Stimulated activated naive CD8-positive, alpha-beta T cell treated with anti-CD3 and anti-CD28 coated beads, Interleukin-15, amount 100 ng/mL, for 72 hours (primary cell): ENCODE results near the gene SCFD2.
"Not testable (repeated sequence)": the region's sequence is repeated elsewhere in the genome, so short reads cannot be mapped to it uniquely, and the experiment has no call there.

Experiments
- ATAC-seq: fragments of 150-1000 bp; cut with Tn5 transposase; 2 replicates; pipeline ENCODE4 v1.10.0; 2021; ENCODE audit warnings: mild to moderate bottlenecking, moderate library complexity
- DNase-seq, 2 donors: peaks; one replicate each; pipeline ENCODE4 v3.0.0; 2021 to 2022
- H3K27ac Mint-ChIP-seq, 2 donors: one replicate each; pipeline ENCODE4 v1.8.0; 2022; ENCODE audit warnings: mild to moderate bottlenecking in 2 of 2, mixed read lengths in 2 of 2, moderate library complexity in 2 of 2
- H3K27me3 Mint-ChIP-seq: one replicate; pipeline ENCODE4 v1.8.0; 2022; ENCODE audit warnings: mixed read lengths
- H3K4me1 Mint-ChIP-seq: one replicate; pipeline ENCODE4 v1.8.0; 2022; ENCODE audit warnings: mild to moderate bottlenecking, mixed read lengths
- H3K4me3 Mint-ChIP-seq, 2 donors: one replicate each; pipeline ENCODE4 v1.8.0; 2022; ENCODE audit warnings: mild to moderate bottlenecking in 2 of 2, mixed read lengths in 2 of 2, moderate library complexity in 1 of 2
- H3K9me3 Mint-ChIP-seq, 2 donors: one replicate each; pipeline ENCODE4 v1.8.0; 2022; ENCODE audit warnings: mixed read lengths in 2 of 2

The SCFD2 gene

GRCh38 chr4:53309321-53310040 lies 56.4 kb downstream of the SCFD2 start:
- Mint-ChIP-seq H3K9me3 (peaks cover 4 to 11% of the 10 kb centered on the region in 2 donors), H3K27me3 (no peaks in the 10 kb centered on the region), H3K4me3 (no peak overlapping the region), H3K4me1 (peaks cover 12% of the 10 kb centered on the region), H3K27ac (peak overlapping the region in 1 of 2 donors; percentile 52)
- DNase-seq (no peak), ATAC-seq (no peak)

GRCh38 chr4:53307819-53308780 lies 57.8 kb downstream of the SCFD2 start:
- Mint-ChIP-seq H3K9me3 (peaks cover 8 to 15% of the 10 kb centered on the region in 2 donors), H3K27ac (no peak overlapping the region), H3K4me1 (peaks cover 12% of the 10 kb centered on the region), H3K27me3 (no peaks in the 10 kb centered on the region), H3K4me3 (no peak overlapping the region)
- DNase-seq (no peak), ATAC-seq (no peak)

GRCh38 chr4:53307210-53307609 lies 58.7 kb downstream of the SCFD2 start:
- Mint-ChIP-seq H3K9me3 (peaks cover 8 to 15% of the 10 kb centered on the region in 2 donors), H3K4me3 (no peak overlapping the region), H3K4me1 (peaks cover 12% of the 10 kb centered on the region), H3K27ac (no peak overlapping the region), H3K27me3 (no peaks in the 10 kb centered on the region)
- ATAC-seq (no peak), DNase-seq (no peak)

- H3K4me1 Mint-ChIP-seq = peaks cover 12% of the 10 kb centered on the region
- no peaks in the 10 kb centered on the region for H3K27me3 Mint-ChIP-seq
- ATAC-seq (no peak), DNase-seq (no peak)
- H3K9me3 Mint-ChIP-seq = peaks cover 8 to 15% of the 10 kb centered on the region in 2 donors
- H3K4me3 Mint-ChIP-seq = no peak overlapping the region
- no peak overlapping the region for H3K27ac Mint-ChIP-seq
Observed at GRCh38 chr4:53306729-53307128, 59.1 kb downstream of the SCFD2 start.

GRCh38 chr4:53292209-53292608 lies 73.7 kb downstream of the SCFD2 start:
- not testable (repeated sequence) for H3K4me1 Mint-ChIP-seq, ATAC-seq, DNase-seq, H3K27me3 Mint-ChIP-seq, H3K27ac Mint-ChIP-seq, H3K4me3 Mint-ChIP-seq
- H3K9me3 Mint-ChIP-seq = peaks cover 31 to 53% of the 10 kb centered on the region in 2 donors

GRCh38 chr4:53281438-53281837 lies 84.4 kb downstream of the SCFD2 start:
- H3K27me3 Mint-ChIP-seq = no peaks in the 10 kb centered on the region
- H3K27ac Mint-ChIP-seq = no peak overlapping the region
- no peak overlapping the region for H3K4me3 Mint-ChIP-seq
- DNase-seq (no peak), ATAC-seq (no peak)
- H3K4me1 Mint-ChIP-seq = peaks cover 6% of the 10 kb centered on the region
- peaks cover 0 to 6% of the 10 kb centered on the region in 2 donors for H3K9me3 Mint-ChIP-seq

GRCh38 chr4:53280846-53281245 lies 85.0 kb downstream of the SCFD2 start:
- no peak for DNase-seq
- H3K9me3 Mint-ChIP-seq = peaks cover 0 to 6% of the 10 kb centered on the region in 2 donors
- H3K27me3 Mint-ChIP-seq = no peaks in the 10 kb centered on the region
- no peak for ATAC-seq
- H3K4me3 Mint-ChIP-seq = no peak overlapping the region
- no peak overlapping the region for H3K27ac Mint-ChIP-seq
- H3K4me1 Mint-ChIP-seq = peaks cover under 1% of the 10 kb centered on the region

- no peak for ATAC-seq
- H3K4me3 Mint-ChIP-seq = no peak overlapping the region
- no peaks in the 10 kb centered on the region for H3K27me3 Mint-ChIP-seq
- no peak for DNase-seq
- no peaks in the 10 kb centered on the region for H3K4me1 Mint-ChIP-seq
- H3K9me3 Mint-ChIP-seq = peaks cover 0 to 5% of the 10 kb centered on the region in 2 donors
- no peak overlapping the region for H3K27ac Mint-ChIP-seq
Observed at GRCh38 chr4:53274609-53275268, 91.1 kb downstream of the SCFD2 start.

- no peak overlapping the region for H3K27ac Mint-ChIP-seq
- ATAC-seq (no peak), DNase-seq (no peak)
- no peaks in the 10 kb centered on the region for H3K27me3 Mint-ChIP-seq
- H3K4me3 Mint-ChIP-seq = no peak overlapping the region
- H3K4me1 Mint-ChIP-seq = no peaks in the 10 kb centered on the region
- H3K9me3 Mint-ChIP-seq = peaks cover 0 to 2% of the 10 kb centered on the region in 2 donors
Observed at GRCh38 chr4:53273726-53274125, 92.1 kb downstream of the SCFD2 start.

- no peaks in the 10 kb centered on the region for H3K27me3 Mint-ChIP-seq
- DNase-seq = no peak
- peaks cover 17 to 31% of the 10 kb centered on the region in 2 donors for H3K9me3 Mint-ChIP-seq
- H3K4me1 Mint-ChIP-seq = no peaks in the 10 kb centered on the region
- no peak overlapping the region for H3K27ac Mint-ChIP-seq
- no peak overlapping the region for H3K4me3 Mint-ChIP-seq
- ATAC-seq = no peak
Observed at GRCh38 chr4:53267026-53267425, 98.8 kb downstream of the SCFD2 start.

GRCh38 chr4:53255986-53256385 lies 109.9 kb downstream of the SCFD2 start:
- peaks cover 29 to 39% of the 10 kb centered on the region in 2 donors for H3K9me3 Mint-ChIP-seq
- H3K4me1 Mint-ChIP-seq, H3K27ac Mint-ChIP-seq, DNase-seq, H3K4me3 Mint-ChIP-seq, ATAC-seq, H3K27me3 Mint-ChIP-seq: not testable (repeated sequence)

GRCh38 chr4:53240573-53240972 lies 125.3 kb downstream of the SCFD2 start:
- no peak for ATAC-seq
- Mint-ChIP-seq H3K27me3 (no peaks in the 10 kb centered on the region), H3K4me3 (no peak overlapping the region), H3K27ac (no peak overlapping the region), H3K4me1 (peaks cover 8% of the 10 kb centered on the region), H3K9me3 (peaks cover 27 to 30% of the 10 kb centered on the region in 2 donors)
- DNase-seq = no peak

GRCh38 chr4:53238352-53238751 lies 127.5 kb downstream of the SCFD2 start:
- H3K27me3 Mint-ChIP-seq, H3K4me3 Mint-ChIP-seq, H3K27ac Mint-ChIP-seq, ATAC-seq, DNase-seq, H3K4me1 Mint-ChIP-seq, H3K9me3 Mint-ChIP-seq: not testable (repeated sequence)

- ATAC-seq, H3K4me1 Mint-ChIP-seq, DNase-seq, H3K27me3 Mint-ChIP-seq, H3K4me3 Mint-ChIP-seq, H3K27ac Mint-ChIP-seq, H3K9me3 Mint-ChIP-seq: not testable (repeated sequence)
Observed at GRCh38 chr4:53237811-53238210, 128.1 kb downstream of the SCFD2 start.

- H3K4me1 Mint-ChIP-seq, ATAC-seq, H3K27ac Mint-ChIP-seq: not testable (repeated sequence)
Observed at GRCh38 chr4:53236624-53237023, 129.2 kb downstream of the SCFD2 start.

More at GRCh38 chr4:53236624-53237023, 129.2 kb downstream of the SCFD2 start:
- H3K9me3 Mint-ChIP-seq, H3K27me3 Mint-ChIP-seq, DNase-seq, H3K4me3 Mint-ChIP-seq: not testable (repeated sequence)
